K562 (cell line): ENCODE measurements around the gene KCND2. TPM values are rescaled to one million over a fixed set of nuclear protein-coding genes. Genes with fewer than 3 reads are reported as not detected.
A peak's percentile ranks its signal among the peaks of the same experiment; 100 is the strongest.

Source experiments
- ATAC-seq: fragments of 200-7000 bp; cut with Tn5 transposase; 3 replicates; pipeline ENCODE4 v1.9.1; 2020; ENCODE audit warnings: moderate library complexity
- BruUV-seq: library from RNA; stranded (reverse); fragments of 400-500 nt; replicated peaks from 2 replicates; lab custom pipeline; 2021; lab: Mats Ljungman, UMichigan
- CTCF ChIA-PET: fragments of 300-600 bp; formaldehyde crosslinking; extraction: SDS; loops from one replicate; lab custom pipeline; 2021; ENCODE audit warnings: low intra/inter-chr PET ratio; lab: Yijun Ruan, JAX
- POLR2A ChIA-PET: fragments of 300-600, 350-650 bp; sonication (Branson Sonifier 250); formaldehyde crosslinking; extraction: SDS; loops from one replicate; lab custom pipeline; 2021; ENCODE audit warnings: antibody characterized with exemption, inconsistent platforms; lab: Yijun Ruan, JAX
- DNase-seq, 4 experiments: peaks; one replicate each; pipeline versions ENCODE4 v3.0.0 to v3.0.0-alpha.2; 2011 to 2018; ENCODE audit warnings: low spot score in 3 of 4, mixed read lengths in 3 of 4; ENCODE audit errors: extremely low read depth in 1 of 4
- FAIRE-seq: peaks from 2 replicates; lab custom pipeline; 2011; peaks lifted over from hg19 to GRCh38; lab: Jason Lieb, UNC
- H2AFZ ChIP-seq: 2 replicates; pipeline ENCODE4 v1.6.0; 2011; ENCODE audit warnings: low read depth, low read length, control low read depth, inconsistent platforms
- H3K27ac ChIP-seq: fragments of 200-600 bp; 3 replicates; pipeline ENCODE4 v1.8.0; 2011; ENCODE audit warnings: low read depth, mild to moderate bottlenecking, control low read depth, inconsistent platforms, low read length, moderate library complexity, mixed read lengths; ENCODE audit errors: extremely low read depth
- H3K27me3 ChIP-seq, 2 experiments: fragments of 300-600 bp in 1 of 2; 2 replicates in 1 of 2; 3 replicates in 1 of 2; pipeline versions ENCODE4 v1.6.0 to v1.8.0; 2011; ENCODE audit warnings: inconsistent platforms in 2 of 2, low read length in 2 of 2, mild to moderate bottlenecking in 1 of 2, mixed read lengths in 1 of 2, moderate library complexity in 1 of 2; ENCODE audit not compliant: control insufficient read depth in 2 of 2, insufficient read depth in 2 of 2
- H3K36me3 ChIP-seq: fragments of 300-600 bp; 3 replicates; pipeline ENCODE4 v1.8.0; 2011; ENCODE audit warnings: mild to moderate bottlenecking, low read length, inconsistent platforms; ENCODE audit not compliant: control insufficient read depth, insufficient read depth
- H3K4me1 ChIP-seq, 2 experiments: fragments of 200-600 bp in 1 of 2; replicated peaks in 1 of 2; 2 replicates in 1 of 2; 3 replicates in 1 of 2; pipeline versions ENCODE4 v1.5.1 to v1.8.0; 2011; ENCODE audit warnings: inconsistent platforms in 2 of 2, low read length in 2 of 2, mild to moderate bottlenecking in 1 of 2, mixed read lengths in 1 of 2, moderate library complexity in 1 of 2; ENCODE audit not compliant: control insufficient read depth in 2 of 2, insufficient read depth in 2 of 2
- H3K4me2 ChIP-seq: 2 replicates; pipeline ENCODE4 v1.6.1; 2011; ENCODE audit warnings: low read length, control low read depth, inconsistent platforms, mixed read lengths; ENCODE audit not compliant: insufficient read depth
- H3K4me3 ChIP-seq: fragments of 200-600 bp; sonication (generic), shearing (Covaris generic); 2 replicates; pipeline ENCODE4 v1.5.1; 2016; ENCODE audit warnings: control low read depth, inconsistent platforms
- H3K79me2 ChIP-seq: fragments of 200-600 bp; 3 replicates; pipeline ENCODE4 v1.8.0; 2011; ENCODE audit warnings: low read length, inconsistent platforms; ENCODE audit not compliant: control insufficient read depth, insufficient read depth
- H3K9ac ChIP-seq, 2 experiments: 2 replicates each; pipeline versions ENCODE4 v1.6.0 to v1.6.1; 2011; ENCODE audit warnings: low read depth in 2 of 2, low read length in 2 of 2, control low read depth in 1 of 2, inconsistent platforms in 1 of 2, mild to moderate bottlenecking in 1 of 2, mixed read lengths in 1 of 2; ENCODE audit not compliant: insufficient read depth in 1 of 2
- H3K9me1 ChIP-seq: one replicate; pipeline ENCODE4 v1.6.0; 2011; ENCODE audit warnings: inconsistent platforms, mild to moderate bottlenecking, low read length, moderate library complexity; ENCODE audit not compliant: control insufficient read depth, insufficient read depth
- H3K9me3 ChIP-seq: replicated peaks from 2 replicates; pipeline ENCODE4 v1.5.1; 2011; ENCODE audit warnings: low read depth, low read length, inconsistent platforms; ENCODE audit not compliant: control insufficient read depth, insufficient read depth
- H4K20me1 ChIP-seq: replicated peaks from 2 replicates; pipeline ENCODE4 v1.6.1; 2011; ENCODE audit warnings: low read length, inconsistent platforms, mixed read lengths; ENCODE audit not compliant: control insufficient read depth, insufficient read depth
- BCLAF1 ChIP-seq, 2 experiments: fragments of 450-650 bp in 1 of 2; IDR thresholded peaks; 2 replicates each; pipeline ENCODE4 v1.6.1; 2011 to 2017; ENCODE audit warnings: low read depth in 2 of 2, antibody characterized with exemption in 1 of 2, borderline replicate concordance in 1 of 2, low read length in 1 of 2, mild to moderate bottlenecking in 1 of 2, mixed read lengths in 1 of 2; ENCODE audit not compliant: control insufficient read depth in 1 of 2
- CEBPB ChIP-seq: fragments of 450-650 bp; IDR thresholded peaks from 2 replicates; pipeline ENCODE4 v1.6.1; 2016; ENCODE audit warnings: missing genetic modification characterization, missing compliant biosample characterization
- CEBPG ChIP-seq, 3 experiments: fragments of 200-800 bp in 1 of 3; sonication (Bioruptor generic) in 1 of 3; sonication (generic) in 1 of 3; formaldehyde crosslinking in 1 of 3; IDR thresholded peaks in 2 of 3; conservative IDR thresholded peaks in 1 of 3; 2 replicates each; pipeline versions ENCODE4 v1.6.1 to v1.8.0; 2016 to 2022; ENCODE audit warnings: missing compliant biosample characterization in 2 of 3, missing genetic modification characterization in 2 of 3, mild to moderate bottlenecking in 1 of 3, missing genetic modification reagents in 1 of 3
- HDGF ChIP-seq: fragments of 450-650 bp; IDR thresholded peaks from 2 replicates; pipeline ENCODE4 v1.6.1; 2016
- HMGXB4 ChIP-seq: sonication (generic); formaldehyde crosslinking; IDR thresholded peaks from 2 replicates; pipeline ENCODE4 v1.8.1; 2023; ENCODE audit warnings: mild to moderate bottlenecking, missing genetic modification reagents
- KAT8 ChIP-seq: fragments of 450-650 bp; IDR thresholded peaks from 2 replicates; pipeline ENCODE4 v1.6.1; 2016; ENCODE audit warnings: low read depth, mild to moderate bottlenecking
- NFYB ChIP-seq: IDR thresholded peaks from 2 replicates; pipeline ENCODE4 v1.6.1; 2011; ENCODE audit warnings: mild to moderate bottlenecking, moderate library complexity; ENCODE audit not compliant: insufficient read length; ENCODE audit errors: extremely low read depth
- POU5F1 ChIP-seq: fragments of 150-350 bp; IDR thresholded peaks from 2 replicates; pipeline ENCODE4 v1.6.1; 2014; ENCODE audit warnings: borderline replicate concordance, low read length, low read depth, mild to moderate bottlenecking; ENCODE audit not compliant: partially characterized antibody
- SMAD2 ChIP-seq: fragments of 150-350 bp; IDR thresholded peaks from 2 replicates; pipeline ENCODE4 v1.6.1; 2014; ENCODE audit warnings: low read depth, mild to moderate bottlenecking, low read length
- ZNF507 ChIP-seq: conservative IDR thresholded peaks from 2 replicates; pipeline ENCODE4 v1.6.1; 2017; ENCODE audit warnings: missing genetic modification characterization, missing compliant biosample characterization
- WGBS: fragments of 100-300 bp; shearing (Covaris generic); methylation state at CpG from one replicate; pipeline ENCODE4 v1.1.6; 2016; ENCODE audit warnings: low coverage, mixed read lengths; ENCODE audit not compliant: insufficient coverage; ENCODE audit errors: missing lambda C conversion rate; 5-methylcytosine and 5-hydroxymethylcytosine counted together
- in situ Hi-C: fragments of 300-500 bp; cut with MboI; formaldehyde crosslinking; loops from 4 replicates; pipeline ENCODE4 v1.15.0; 2018; ENCODE audit warnings: inconsistent platforms, mixed read lengths
- intact Hi-C: fragments of 100-400 bp; cut with micrococcal nuclease; formaldehyde crosslinking; loops from 2 replicates; pipeline ENCODE4 v1.14.2; 2022
- polyA plus RNA-seq, 8 experiments: library from polyadenylated mRNA; depleted of rRNA in 4 of 8; stranded (reverse) in 5 of 8; unstranded in 3 of 8; fragments of >200 nt; fragmentation: Nextera tagmentation in 2 of 8; fragmentation: Illumina TruSeq in 1 of 8; extraction: Ambion mirVana in 2 of 8; extraction: Trizol in 1 of 8; gene quantifications; 2 replicates each; pipeline versions ENCODE4 v1.2.1 to v1.2.3, GENCODE V29; 2011 to 2014; ENCODE audit warnings: inconsistent platforms in 1 of 8, missing spikeins in 1 of 8
- total RNA-seq, 7 experiments: library from RNA; depleted of rRNA in 6 of 7; stranded (reverse); fragments of >200 nt in 6 of 7; fragmentation: Illumina TruSeq in 2 of 7; extraction: Trizol in 2 of 7; gene quantifications; 2 replicates each; pipeline versions ENCODE4 v1.2.1 to v1.2.3, GENCODE V29; 2011 to 2021; ENCODE audit warnings: low replicate concordance in 1 of 7

Gene KCND2
- total and polyA plus RNA-seq, 9 of the 15 experiments (the other 6 are each of a cell fraction or from before 2014, with no cell fraction given), result 0.03 to 0.12 TPM; not detected in 7

DNA sequence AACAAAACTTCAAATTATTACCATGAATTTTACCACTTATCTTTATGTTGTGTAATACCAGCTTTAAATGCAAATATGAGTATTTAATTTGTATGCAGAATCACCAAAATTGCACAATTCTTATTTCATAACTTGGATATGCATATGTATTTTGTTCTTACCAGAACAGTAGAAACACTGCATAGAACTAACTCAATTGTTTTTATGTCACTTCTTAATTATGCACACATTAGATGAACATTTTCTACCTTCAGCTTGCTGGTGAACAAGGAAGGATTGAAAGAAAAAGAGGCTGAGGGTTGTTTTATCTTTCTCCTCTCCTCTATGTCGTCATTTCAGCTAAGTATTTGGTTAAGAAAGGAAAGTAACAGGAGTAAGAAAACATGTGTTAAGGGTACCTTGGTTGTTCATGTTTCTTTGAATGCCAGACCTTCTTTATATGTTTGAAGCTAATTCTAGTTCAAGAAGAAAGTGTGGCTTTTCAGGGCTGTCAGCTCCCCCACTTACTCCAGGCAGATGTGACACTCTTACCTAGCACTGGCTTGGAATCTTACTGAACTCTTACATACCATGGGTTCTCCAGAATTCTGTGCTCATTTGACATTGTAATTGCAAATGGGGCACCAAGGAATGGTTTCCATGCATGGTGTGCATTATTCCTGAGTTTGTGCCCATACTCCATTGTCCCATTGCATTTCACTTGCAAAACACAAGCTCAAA is 436.4 kb downstream of the KCND2 start:
- intact Hi-C loops, result loop anchor here (10.0 kb wide), 1 partner anchor 1585 kb away; no protein-coding TSS in a partner anchor
- H3K36me3 ChIP-seq, result no peaks in the 10 kb centered on the region

More for the DNA sequence above, 436.4 kb downstream of the KCND2 start:
- WGBS, result 10% methylated on average over 1 of the region's 1 CpG
- Histone ChIP-seq H3K79me2 (no peaks in the 10 kb centered on the region), H4K20me1 (no peaks in the 10 kb centered on the region), H3K9me1 (no peaks in the 10 kb centered on the region), H2AFZ (no peak overlapping the region), H3K27ac (no peak overlapping the region), H3K4me3 (no peak overlapping the region), H3K27me3 (no peaks in the 10 kb centered on the region), H3K4me2 (no peak overlapping the region), H3K9me3 (no peaks in the 10 kb centered on the region), H3K4me1 (no peaks in the 10 kb centered on the region), H3K9ac (no peak overlapping the region)
- no peak for FAIRE-seq
- ATAC-seq, result no peak
- no peak for DNase-seq
- BruUV-seq, result no TSS peak
- in situ Hi-C loops, result no loop called here
- CTCF ChIA-PET, result no interaction called here
- POLR2A ChIA-PET, result interaction anchor here (1.4 kb wide), 1 partner anchor 8 kb away, joined by 4 read pairs; no protein-coding TSS in a partner anchor
- no peak for TF ChIP-seq SMAD2
- TF ChIP-seq HDGF, result no peak
- no peak for TF ChIP-seq POU5F1
- no peak for TF ChIP-seq HMGXB4 (CRISPR knock-in tag)
- peak; percentile 43; the same call in 1 of the 2 replicates for TF ChIP-seq CEBPB
- TF ChIP-seq NFYB, result no peak
- no peak for TF ChIP-seq KAT8
- no peak for TF ChIP-seq CEBPG (CRISPR knock-in tag; IDR thresholded peaks at IDR 0.05)
- TF ChIP-seq CEBPG (tag; conservative IDR thresholded peaks at IDR 0.05 in 1 of 2, IDR thresholded peaks at IDR 0.05 in 1 of 2), result 0 out of 4 replicates have a peak, but pooled peaks of 1 of the 2 experiments have one; percentile 40
- no peak for TF ChIP-seq BCLAF1 (IDR thresholded peaks at IDR 0.05; ENCODE audit: borderline replicate concordance in 1 of 2, control insufficient read depth in 1 of 2, low read depth in 2 of 2, low read length in 1 of 2)
- no peak for TF ChIP-seq ZNF507 (tag)
